CD1c-positive myeloid dendritic cell (primary cell): ENCODE results near the gene C1orf94.
"Not testable (repeated sequence)": the region's sequence is repeated elsewhere in the genome, so short reads cannot be mapped to it uniquely, and the experiment has no call there.

Experiments used
- DNase-seq: peaks from one replicate; pipeline ENCODE4 v3.0.0-alpha.2; 2016; ENCODE audit errors: extremely low spot score

C1orf94 gene

GRCh38 chr1:34164771-34165391, 11.8 kb upstream of the C1orf94 start, which contains the start of gene CSMD2:
Gene CSMD2, minus strand, starts transcription at chr1:34165230. Its CDS starts 133 bp downstream, at chr1:34165097.
- no peak for DNase-seq

- DNase-seq = no peak
Measured at GRCh38 chr1:34165422-34165921, 11.2 kb upstream of the C1orf94 start.

- no peak for DNase-seq
Measured at GRCh38 chr1:34166191-34166624, 10.5 kb upstream of the C1orf94 start.

GRCh38 chr1:34166625-34167361, 9.9 kb upstream of the C1orf94 start:
- no peak for DNase-seq

- no peak for DNase-seq
Measured at GRCh38 chr1:34167389-34167788, 9.3 kb upstream of the C1orf94 start.

- no peak for DNase-seq
Measured at GRCh38 chr1:34175744-34176143, 963 bp upstream of the C1orf94 start.

- DNase-seq = no peak
Measured at GRCh38 chr1:34178072-34178471, 1.4 kb downstream of the C1orf94 start.

- DNase-seq = not testable (repeated sequence)
Measured at GRCh38 chr1:34183381-34183780, 6.7 kb downstream of the C1orf94 start.

GRCh38 chr1:34186741-34187494, 10.2 kb downstream of the C1orf94 start:
- no peak for DNase-seq

GRCh38 chr1:34188418-34188817, 11.7 kb downstream of the C1orf94 start:
- no peak for DNase-seq

- no peak for DNase-seq
Measured at GRCh38 chr1:34188985-34189384, 12.3 kb downstream of the C1orf94 start.

- no peak for DNase-seq
Measured at GRCh38 chr1:34190692-34191091, 14.0 kb downstream of the C1orf94 start.

- no peak for DNase-seq
Measured at GRCh38 chr1:34192621-34193020, 15.9 kb downstream of the C1orf94 start.

GRCh38 chr1:34199927-34200326, 23.2 kb downstream of the C1orf94 start:
- no peak for DNase-seq

- no peak for DNase-seq
Measured at GRCh38 chr1:34212673-34213072, 36.0 kb downstream of the C1orf94 start.

- DNase-seq = no peak
Measured at GRCh38 chr1:34213956-34214355, 37.2 kb downstream of the C1orf94 start.

GRCh38 chr1:34231441-34231840, 54.7 kb downstream of the C1orf94 start:
- no peak for DNase-seq

- no peak for DNase-seq
Measured at GRCh38 chr1:34235594-34235993, 58.9 kb downstream of the C1orf94 start.

GRCh38 chr1:34236089-34236488, 59.4 kb downstream of the C1orf94 start:
- no peak for DNase-seq

GRCh38 chr1:34237151-34237815, 60.6 kb downstream of the C1orf94 start:
- no peak for DNase-seq

- no peak for DNase-seq
Measured at GRCh38 chr1:34245967-34246366, 69.3 kb downstream of the C1orf94 start.

- DNase-seq = no peak
Measured at GRCh38 chr1:34250342-34250741, 73.6 kb downstream of the C1orf94 start.
